Retinal pigment epithelial cell (primary cell): ENCODE measurements around the gene FAM184A.

Experiments used
- DNase-seq: peaks from one replicate; pipeline ENCODE4 v3.0.0-alpha.2; 2010; ENCODE audit warnings: low read depth
- H3K4me3 ChIP-seq: 2 replicates; pipeline ENCODE4 v1.5.1; 2011; ENCODE audit warnings: mild to moderate bottlenecking, low read length, control low read depth, moderate library complexity
- TF ChIP-seq, protein P1 (sequence below): conservative IDR thresholded peaks from 2 replicates; pipeline ENCODE4 v1.5.1; 2011; ENCODE audit warnings: low read depth, low read length, control low read depth, inconsistent platforms

FAM184A gene

GRCh38 chr6:118996289-118996820 lies 82.1 kb downstream of the FAM184A start:
- no peak overlapping the region for H3K4me3 ChIP-seq
- TF ChIP-seq, protein P1, sequence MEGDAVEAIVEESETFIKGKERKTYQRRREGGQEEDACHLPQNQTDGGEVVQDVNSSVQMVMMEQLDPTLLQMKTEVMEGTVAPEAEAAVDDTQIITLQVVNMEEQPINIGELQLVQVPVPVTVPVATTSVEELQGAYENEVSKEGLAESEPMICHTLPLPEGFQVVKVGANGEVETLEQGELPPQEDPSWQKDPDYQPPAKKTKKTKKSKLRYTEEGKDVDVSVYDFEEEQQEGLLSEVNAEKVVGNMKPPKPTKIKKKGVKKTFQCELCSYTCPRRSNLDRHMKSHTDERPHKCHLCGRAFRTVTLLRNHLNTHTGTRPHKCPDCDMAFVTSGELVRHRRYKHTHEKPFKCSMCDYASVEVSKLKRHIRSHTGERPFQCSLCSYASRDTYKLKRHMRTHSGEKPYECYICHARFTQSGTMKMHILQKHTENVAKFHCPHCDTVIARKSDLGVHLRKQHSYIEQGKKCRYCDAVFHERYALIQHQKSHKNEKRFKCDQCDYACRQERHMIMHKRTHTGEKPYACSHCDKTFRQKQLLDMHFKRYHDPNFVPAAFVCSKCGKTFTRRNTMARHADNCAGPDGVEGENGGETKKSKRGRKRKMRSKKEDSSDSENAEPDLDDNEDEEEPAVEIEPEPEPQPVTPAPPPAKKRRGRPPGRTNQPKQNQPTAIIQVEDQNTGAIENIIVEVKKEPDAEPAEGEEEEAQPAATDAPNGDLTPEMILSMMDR = no peak
- no peak for DNase-seq

DNA sequence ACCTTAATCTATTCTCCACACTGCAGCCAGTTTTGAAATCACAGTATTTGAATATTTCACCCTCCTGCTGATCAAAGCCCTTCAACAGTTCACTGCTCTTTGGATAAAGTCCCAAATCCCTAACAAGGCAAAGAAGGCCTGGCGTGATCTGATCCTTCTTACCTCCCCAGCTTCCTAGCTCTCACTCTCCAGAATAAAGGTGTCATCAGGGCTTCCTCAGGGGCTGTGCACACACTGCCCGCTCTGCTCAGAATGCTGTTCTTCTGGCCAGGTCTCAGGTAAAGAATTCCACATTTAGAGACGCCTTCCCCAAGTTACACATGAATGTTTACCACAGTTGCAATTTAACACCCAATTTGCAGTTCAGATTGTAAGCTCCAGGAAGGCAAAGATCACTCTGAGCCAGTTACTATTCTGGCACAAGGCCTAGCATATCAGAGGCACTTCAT lies 84.6 kb downstream of the FAM184A start:
- H3K4me3 ChIP-seq = no peak overlapping the region
- TF ChIP-seq, protein P1 = no peak
- DNase-seq = no peak

GRCh38 chr6:118993358-118993757 lies 85.1 kb downstream of the FAM184A start:
- TF ChIP-seq, protein P1 = no peak
- DNase-seq = no peak
- H3K4me3 ChIP-seq = no peak overlapping the region

- no peak overlapping the region for H3K4me3 ChIP-seq
- TF ChIP-seq, protein P1 = no peak
- no peak for DNase-seq
Measured at GRCh38 chr6:118992186-118992795, 86.2 kb downstream of the FAM184A start.

DNA sequence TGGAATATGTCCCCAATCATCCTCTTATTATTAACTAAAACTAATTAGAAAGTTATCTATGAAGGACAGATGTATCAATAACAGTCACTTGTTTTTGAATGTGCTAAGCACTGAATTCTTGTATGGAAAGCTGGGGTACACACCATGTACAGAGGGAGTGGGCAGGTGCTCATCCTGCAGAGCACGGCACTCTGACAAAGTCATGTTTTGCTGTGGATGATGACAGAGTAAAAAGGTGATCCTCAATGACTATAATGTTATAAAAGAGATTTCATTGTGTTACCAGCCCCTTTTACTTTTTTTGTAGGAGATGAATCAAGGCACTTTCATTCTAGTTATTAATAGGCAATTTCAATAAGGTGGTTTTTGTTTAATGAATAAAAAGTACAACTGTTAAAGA lies 92.2 kb downstream of the FAM184A start:
- H3K4me3 ChIP-seq = no peak overlapping the region
- no peak for DNase-seq
- TF ChIP-seq, protein P1 = no peak

DNA sequence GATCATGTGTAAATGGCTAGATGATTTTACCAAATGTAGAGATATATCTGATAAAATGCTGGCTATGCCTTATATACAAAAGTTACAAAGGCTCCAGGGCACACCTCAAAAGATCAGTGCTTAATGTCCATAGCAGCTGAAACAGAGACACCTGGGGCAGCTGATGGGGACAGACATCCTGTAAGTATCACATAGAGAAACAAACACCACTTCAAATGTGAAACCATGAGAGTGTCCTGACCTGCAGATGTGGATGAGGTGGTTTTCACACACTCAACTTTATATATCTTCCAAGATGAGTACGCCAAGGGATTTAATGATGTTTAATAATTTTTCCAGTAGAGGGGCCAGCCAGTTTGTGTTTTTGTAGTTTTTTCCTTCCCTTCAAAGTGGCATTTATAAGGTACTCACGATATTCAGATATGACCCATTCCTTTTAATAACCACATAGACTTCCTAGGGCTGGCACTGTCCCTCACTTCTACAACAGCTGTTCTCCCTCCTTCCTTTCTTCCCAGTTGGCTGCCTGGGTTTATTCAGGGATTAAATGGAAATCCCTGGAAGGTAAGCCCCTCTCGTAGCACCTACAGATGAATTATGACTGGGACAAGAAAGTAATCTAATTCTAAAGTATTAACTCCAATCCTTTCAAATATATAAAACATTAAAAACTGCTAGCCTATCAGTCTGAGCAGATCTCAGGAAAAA lies 93.2 kb downstream of the FAM184A start:
- H3K4me3 ChIP-seq = no peak overlapping the region
- TF ChIP-seq, protein P1 = no peak
- DNase-seq = no peak

DNA sequence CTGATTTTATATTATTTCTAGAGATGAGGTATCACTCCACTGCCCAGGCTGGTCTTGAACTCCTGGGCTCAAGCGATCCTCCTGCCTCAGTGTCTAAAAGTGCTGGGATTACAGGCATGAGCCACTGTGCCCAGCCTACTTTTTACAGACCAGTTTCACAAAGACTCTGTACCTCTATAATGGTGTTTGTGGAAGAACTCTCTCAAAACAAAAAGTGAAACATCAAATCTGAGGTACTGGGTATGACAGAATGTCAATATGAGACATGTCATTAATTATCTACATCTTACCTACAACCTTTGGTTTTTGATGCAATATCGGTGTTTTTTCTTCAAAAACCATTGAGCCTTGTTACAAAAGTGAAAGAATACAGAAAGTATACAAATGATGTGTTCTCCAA lies 94.1 kb downstream of the FAM184A start:
- no peak for DNase-seq
- H3K4me3 ChIP-seq = no peak overlapping the region
- TF ChIP-seq, protein P1 = no peak
